ENCODE results near the gene PLK1.
"Not testable (repeated sequence)": the region's sequence is repeated elsewhere in the genome, so short reads cannot be mapped to it uniquely, and the experiment has no call there.

The PLK1 gene

GRCh38 chr16:23726710-23727109 is 48.0 kb downstream of the PLK1 start:
- Histone ChIP-seq H3K9me3 (ENCODE audit: control insufficient read depth, low read length) (no peaks in the 10 kb centered on the region), H3K27me3 (ENCODE audit: control insufficient read depth, insufficient read depth, low read length, poor library complexity, severe bottlenecking) (no peaks in the 10 kb centered on the region), H3K4me1 (ENCODE audit: control insufficient read depth, insufficient read depth, low read length) (no peaks in the 10 kb centered on the region), H3K36me3 (ENCODE audit: control insufficient read depth, insufficient read depth, low read length) (no peaks in the 10 kb centered on the region), H3K27ac (ENCODE audit: insufficient read depth, low read depth, low read length, poor library complexity, severe bottlenecking) (no peak overlapping the region), H3K4me3 (ENCODE audit: insufficient read depth, low read depth, low read length) (no peak overlapping the region)
- 96 to 98% methylated on average over 3 of the region's 3 CpGs for WGBS, 2 experiments

- 60 to 62% methylated on average over 9 of the region's 10 CpGs for WGBS, 2 experiments
These were observed 49.4 kb downstream of the PLK1 start for GRCh38 chr16:23728112-23728477.

GRCh38 chr16:23729503-23730424 is 51.1 kb downstream of the PLK1 start:
- no peak overlapping the region for H3K4me3 ChIP-seq (ENCODE audit: insufficient read depth, low read depth, low read length)
- no peaks in the 10 kb centered on the region for H3K36me3 ChIP-seq (ENCODE audit: control insufficient read depth, insufficient read depth, low read length)
- no peaks in the 10 kb centered on the region for H3K4me1 ChIP-seq (ENCODE audit: control insufficient read depth, insufficient read depth, low read length)
- 88% methylated on average over 12 of the region's 12 CpGs for WGBS, 2 experiments
- H3K27ac ChIP-seq (ENCODE audit: insufficient read depth, low read depth, low read length, poor library complexity, severe bottlenecking) = no peak overlapping the region
- no peaks in the 10 kb centered on the region for H3K9me3 ChIP-seq (ENCODE audit: control insufficient read depth, low read length)
- no peaks in the 10 kb centered on the region for H3K27me3 ChIP-seq (ENCODE audit: control insufficient read depth, insufficient read depth, low read length, poor library complexity, severe bottlenecking)

More at GRCh38 chr16:23728112-23728477, 49.4 kb downstream of the PLK1 start:
- Histone ChIP-seq H3K27me3 (ENCODE audit: control insufficient read depth, insufficient read depth, low read length, poor library complexity, severe bottlenecking) (no peaks in the 10 kb centered on the region), H3K4me3 (ENCODE audit: insufficient read depth, low read depth, low read length) (no peak overlapping the region), H3K36me3 (ENCODE audit: control insufficient read depth, insufficient read depth, low read length) (no peaks in the 10 kb centered on the region), H3K9me3 (ENCODE audit: control insufficient read depth, low read length) (no peaks in the 10 kb centered on the region), H3K4me1 (ENCODE audit: control insufficient read depth, insufficient read depth, low read length) (no peaks in the 10 kb centered on the region), H3K27ac (ENCODE audit: insufficient read depth, low read depth, low read length, poor library complexity, severe bottlenecking) (no peak overlapping the region)

GRCh38 chr16:23734176-23734893 is 55.6 kb downstream of the PLK1 start:
- Histone ChIP-seq H3K4me3 (ENCODE audit: insufficient read depth, low read depth, low read length) (no peak overlapping the region), H3K4me1 (ENCODE audit: control insufficient read depth, insufficient read depth, low read length) (no peaks in the 10 kb centered on the region), H3K27me3 (ENCODE audit: control insufficient read depth, insufficient read depth, low read length, poor library complexity, severe bottlenecking) (no peaks in the 10 kb centered on the region), H3K27ac (ENCODE audit: insufficient read depth, low read depth, low read length, poor library complexity, severe bottlenecking) (no peak overlapping the region), H3K36me3 (ENCODE audit: control insufficient read depth, insufficient read depth, low read length) (no peaks in the 10 kb centered on the region), H3K9me3 (ENCODE audit: control insufficient read depth, low read length) (no peaks in the 10 kb centered on the region)
- 92 to 93% methylated on average over 19 of the region's 19 CpGs for WGBS, 2 experiments

GRCh38 chr16:23737423-23738028 is 58.8 kb downstream of the PLK1 start:
- H3K36me3 ChIP-seq (ENCODE audit: control insufficient read depth, insufficient read depth, low read length); H3K4me3 ChIP-seq (ENCODE audit: insufficient read depth, low read depth, low read length); H3K27me3 ChIP-seq (ENCODE audit: control insufficient read depth, insufficient read depth, low read length, poor library complexity, severe bottlenecking); H3K27ac ChIP-seq (ENCODE audit: insufficient read depth, low read depth, low read length, poor library complexity, severe bottlenecking); H3K4me1 ChIP-seq (ENCODE audit: control insufficient read depth, insufficient read depth, low read length); H3K9me3 ChIP-seq (ENCODE audit: control insufficient read depth, low read length): not testable (repeated sequence)
- WGBS, 2 experiments = no CpG with 5 or more reads among the region's 1 CpG

GRCh38 chr16:23739516-23739915 is 60.8 kb downstream of the PLK1 start:
- 82 to 85% methylated on average over 1 of the region's 1 CpG for WGBS, 2 experiments
- Histone ChIP-seq H3K9me3 (ENCODE audit: control insufficient read depth, low read length) (no peaks in the 10 kb centered on the region), H3K27ac (ENCODE audit: insufficient read depth, low read depth, low read length, poor library complexity, severe bottlenecking) (no peak overlapping the region)

More at GRCh38 chr16:23739516-23739915, 60.8 kb downstream of the PLK1 start:
- no peaks in the 10 kb centered on the region for H3K27me3 ChIP-seq (ENCODE audit: control insufficient read depth, insufficient read depth, low read length, poor library complexity, severe bottlenecking)
- H3K36me3 ChIP-seq (ENCODE audit: control insufficient read depth, insufficient read depth, low read length) = no peaks in the 10 kb centered on the region
- no peak overlapping the region for H3K4me3 ChIP-seq (ENCODE audit: insufficient read depth, low read depth, low read length)
- H3K4me1 ChIP-seq (ENCODE audit: control insufficient read depth, insufficient read depth, low read length) = no peaks in the 10 kb centered on the region
